ENCODE data around the gene TLE6. TPM values are rescaled to one million over a fixed set of nuclear protein-coding genes. Genes with fewer than 3 reads are reported as not detected.

TLE6 gene
- total and polyA plus RNA-seq, 2 of the 13 experiments (the other 11 are each of a cell fraction or from before 2014, with no cell fraction given): 0.24 to 5.5 TPM

- TF ChIP-seq, protein P1, sequence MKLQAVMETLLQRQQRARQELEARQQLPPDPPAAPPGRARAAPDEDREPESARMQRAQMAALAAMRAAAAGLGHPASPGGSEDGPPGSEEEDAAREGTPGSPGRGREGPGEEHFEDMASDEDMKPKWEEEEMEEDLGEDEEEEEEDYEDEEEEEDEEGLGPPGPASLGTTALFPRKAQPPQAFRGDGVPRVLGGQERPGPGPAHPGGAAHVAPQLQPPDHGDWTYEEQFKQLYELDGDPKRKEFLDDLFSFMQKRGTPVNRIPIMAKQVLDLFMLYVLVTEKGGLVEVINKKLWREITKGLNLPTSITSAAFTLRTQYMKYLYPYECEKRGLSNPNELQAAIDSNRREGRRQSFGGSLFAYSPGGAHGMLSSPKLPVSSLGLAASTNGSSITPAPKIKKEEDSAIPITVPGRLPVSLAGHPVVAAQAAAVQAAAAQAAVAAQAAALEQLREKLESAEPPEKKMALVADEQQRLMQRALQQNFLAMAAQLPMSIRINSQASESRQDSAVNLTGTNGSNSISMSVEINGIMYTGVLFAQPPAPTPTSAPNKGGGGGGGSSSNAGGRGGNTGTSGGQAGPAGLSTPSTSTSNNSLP (IDR thresholded peaks at IDR 0.05; ENCODE audit: low read depth, low read length): no peak
- TF ChIP-seq GTF3A (CRISPR knock-in tag; conservative IDR thresholded peaks at IDR 0.05): no peak
- TF ChIP-seq, protein P2, sequence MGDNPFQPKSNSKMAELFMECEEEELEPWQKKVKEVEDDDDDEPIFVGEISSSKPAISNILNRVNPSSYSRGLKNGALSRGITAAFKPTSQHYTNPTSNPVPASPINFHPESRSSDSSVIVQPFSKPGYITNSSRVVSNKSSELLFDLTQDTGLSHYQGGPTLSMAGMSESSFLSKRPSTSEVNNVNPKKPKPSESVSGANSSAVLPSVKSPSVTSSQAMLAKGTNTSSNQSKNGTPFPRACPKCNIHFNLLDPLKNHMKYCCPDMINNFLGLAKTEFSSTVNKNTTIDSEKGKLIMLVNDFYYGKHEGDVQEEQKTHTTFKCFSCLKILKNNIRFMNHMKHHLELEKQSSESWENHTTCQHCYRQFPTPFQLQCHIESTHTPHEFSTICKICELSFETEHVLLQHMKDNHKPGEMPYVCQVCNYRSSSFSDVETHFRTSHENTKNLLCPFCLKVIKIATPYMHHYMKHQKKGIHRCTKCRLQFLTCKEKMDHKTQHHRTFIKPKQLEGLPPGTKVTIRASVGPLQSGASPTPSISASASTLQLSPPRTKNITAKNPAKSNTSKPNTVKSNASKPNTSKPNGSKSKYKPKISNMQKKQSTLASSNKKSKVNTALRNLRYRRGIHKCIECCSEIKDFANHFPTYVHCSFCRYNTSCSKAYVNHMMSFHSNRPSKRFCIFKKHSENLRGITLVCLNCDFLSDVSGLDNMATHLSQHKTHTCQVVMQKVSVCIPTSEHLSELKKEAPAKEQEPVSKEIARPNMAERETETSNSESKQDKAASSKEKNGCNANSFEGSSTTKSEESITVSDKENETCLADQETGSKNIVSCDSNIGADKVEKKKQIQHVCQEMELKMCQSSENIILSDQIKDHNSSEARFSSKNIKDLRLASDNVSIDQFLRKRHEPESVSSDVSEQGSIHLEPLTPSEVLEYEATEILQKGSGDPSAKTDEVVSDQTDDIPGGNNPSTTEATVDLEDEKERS (CRISPR knock-in tag; IDR thresholded peaks at IDR 0.05): no peak
- TF ChIP-seq ZBTB21 (CRISPR knock-in tag; IDR thresholded peaks at IDR 0.05): no peak
- no peak for TF ChIP-seq RCOR2 (CRISPR knock-in tag; IDR thresholded peaks at IDR 0.05)
- TF ChIP-seq, protein P3, sequence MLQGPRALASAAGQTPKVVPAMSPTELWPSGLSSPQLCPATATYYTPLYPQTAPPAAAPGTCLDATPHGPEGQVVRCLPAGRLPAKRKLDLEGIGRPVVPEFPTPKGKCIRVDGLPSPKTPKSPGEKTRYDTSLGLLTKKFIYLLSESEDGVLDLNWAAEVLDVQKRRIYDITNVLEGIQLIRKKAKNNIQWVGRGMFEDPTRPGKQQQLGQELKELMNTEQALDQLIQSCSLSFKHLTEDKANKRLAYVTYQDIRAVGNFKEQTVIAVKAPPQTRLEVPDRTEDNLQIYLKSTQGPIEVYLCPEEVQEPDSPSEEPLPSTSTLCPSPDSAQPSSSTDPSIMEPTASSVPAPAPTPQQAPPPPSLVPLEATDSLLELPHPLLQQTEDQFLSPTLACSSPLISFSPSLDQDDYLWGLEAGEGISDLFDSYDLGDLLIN (CRISPR knock-in tag; IDR thresholded peaks at IDR 0.05; ENCODE audit: borderline replicate concordance): no peak
- TF ChIP-seq RFXANK (CRISPR knock-in tag; IDR thresholded peaks at IDR 0.05): no peak
- no peak for TF ChIP-seq REST (IDR thresholded peaks at IDR 0.05; ENCODE audit: borderline replicate concordance in 1 of 2, low read depth in 1 of 2, low read length in 2 of 2)
- no peak for TF ChIP-seq BRF2 (CRISPR knock-in tag; IDR thresholded peaks at IDR 0.05)
- TF ChIP-seq ZNF660 (CRISPR knock-in tag; IDR thresholded peaks at IDR 0.05; ENCODE audit: borderline replicate concordance, low read depth): no peak; the same call in 1 of the 2 replicates
- TF ChIP-seq JUND (CRISPR knock-in tag; IDR thresholded peaks at IDR 0.05): no peak
- TF ChIP-seq SMARCE1 (IDR thresholded peaks at IDR 0.05; ENCODE audit: borderline replicate concordance): no peak
- TF ChIP-seq, protein P4, sequence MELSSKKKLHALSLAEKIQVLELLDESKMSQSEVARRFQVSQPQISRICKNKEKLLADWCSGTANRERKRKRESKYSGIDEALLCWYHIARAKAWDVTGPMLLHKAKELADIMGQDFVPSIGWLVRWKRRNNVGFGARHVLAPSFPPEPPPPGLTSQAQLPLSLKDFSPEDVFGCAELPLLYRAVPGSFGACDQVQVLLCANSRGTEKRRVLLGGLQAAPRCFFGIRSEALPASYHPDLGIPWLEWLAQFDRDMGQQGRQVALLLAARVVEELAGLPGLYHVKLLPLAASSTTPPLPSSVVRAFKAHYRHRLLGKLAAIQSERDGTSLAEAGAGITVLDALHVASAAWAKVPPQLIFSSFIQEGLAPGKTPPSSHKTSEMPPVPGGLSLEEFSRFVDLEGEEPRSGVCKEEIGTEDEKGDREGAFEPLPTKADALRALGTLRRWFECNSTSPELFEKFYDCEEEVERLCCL (CRISPR knock-in tag; IDR thresholded peaks at IDR 0.05; ENCODE audit: borderline replicate concordance): no peak
- peak; percentile 68; the same call in 1 of the 2 replicates for TF ChIP-seq MTA1 (CRISPR knock-in tag; IDR thresholded peaks at IDR 0.05; ENCODE audit: borderline replicate concordance)
- peak; percentile 41 for TF ChIP-seq TBL1XR1 (IDR thresholded peaks at IDR 0.05; ENCODE audit: borderline replicate concordance, low read length, partially characterized antibody)
- TF ChIP-seq NR2F1 (CRISPR knock-in tag; IDR thresholded peaks at IDR 0.05): peak; percentile 30 to 41; a peak in 2 of 4 replicates
Observed at GRCh38 chr19:2977001-2977745, at the start of gene TLE6 (continued).

All from HepG2 (cell line).